GM20000 (cell line): ENCODE measurements around the gene SUPT3H.
A peak's percentile ranks its signal among the peaks of the same experiment; 100 is the strongest.

ENCODE experiments used
- DNase-seq: peaks from one replicate; pipeline ENCODE4 v3.0.0; 2012; ENCODE audit warnings: low spot score
- TF ChIP-seq, protein P1 (sequence below): IDR thresholded peaks from 2 replicates; pipeline ENCODE4 v1.5.1; 2012; ENCODE audit warnings: mild to moderate bottlenecking, control low read depth; ENCODE audit errors: extremely low read depth, missing control alignments

SUPT3H gene

DNA sequence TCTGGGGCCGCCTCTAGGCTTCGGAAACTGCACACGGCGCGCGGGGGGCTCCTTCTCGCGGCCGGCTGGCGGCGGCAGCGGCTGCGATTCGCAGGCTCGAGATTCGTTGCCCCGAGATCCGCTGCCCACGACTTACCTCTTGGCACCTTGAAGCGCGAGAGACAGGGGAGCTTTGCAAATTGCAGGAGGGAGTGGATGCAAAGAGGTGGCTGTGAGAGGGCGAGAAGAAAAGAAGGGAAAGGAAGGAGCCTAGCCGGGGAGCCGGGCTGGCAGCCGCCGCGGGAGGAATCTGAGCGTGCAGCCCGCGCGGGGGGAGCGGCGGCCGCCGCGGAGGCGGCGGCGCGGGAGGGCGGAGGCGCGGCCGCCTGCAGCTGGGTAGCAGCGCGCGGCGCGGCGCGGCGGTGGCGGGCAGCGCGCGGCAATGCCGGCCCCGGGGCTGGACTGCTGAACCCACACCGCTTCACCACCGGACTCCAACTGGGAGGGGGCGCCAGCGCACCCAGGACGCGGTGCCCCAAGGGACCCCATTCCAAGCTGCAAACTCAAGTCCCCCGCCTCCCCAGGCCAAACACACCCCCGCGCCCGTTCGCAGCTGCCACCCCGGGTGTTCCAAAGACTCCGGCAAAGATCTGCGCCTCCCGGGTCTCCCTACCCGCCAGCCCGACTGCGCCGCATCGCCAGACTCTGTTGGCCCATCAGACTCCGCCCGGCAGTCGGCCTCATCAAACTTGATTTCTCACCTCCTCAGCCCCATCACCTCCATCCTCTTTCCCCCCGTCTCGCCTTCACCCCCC is 44.2 kb upstream of the SUPT3H start:
- TF ChIP-seq, protein P1, sequence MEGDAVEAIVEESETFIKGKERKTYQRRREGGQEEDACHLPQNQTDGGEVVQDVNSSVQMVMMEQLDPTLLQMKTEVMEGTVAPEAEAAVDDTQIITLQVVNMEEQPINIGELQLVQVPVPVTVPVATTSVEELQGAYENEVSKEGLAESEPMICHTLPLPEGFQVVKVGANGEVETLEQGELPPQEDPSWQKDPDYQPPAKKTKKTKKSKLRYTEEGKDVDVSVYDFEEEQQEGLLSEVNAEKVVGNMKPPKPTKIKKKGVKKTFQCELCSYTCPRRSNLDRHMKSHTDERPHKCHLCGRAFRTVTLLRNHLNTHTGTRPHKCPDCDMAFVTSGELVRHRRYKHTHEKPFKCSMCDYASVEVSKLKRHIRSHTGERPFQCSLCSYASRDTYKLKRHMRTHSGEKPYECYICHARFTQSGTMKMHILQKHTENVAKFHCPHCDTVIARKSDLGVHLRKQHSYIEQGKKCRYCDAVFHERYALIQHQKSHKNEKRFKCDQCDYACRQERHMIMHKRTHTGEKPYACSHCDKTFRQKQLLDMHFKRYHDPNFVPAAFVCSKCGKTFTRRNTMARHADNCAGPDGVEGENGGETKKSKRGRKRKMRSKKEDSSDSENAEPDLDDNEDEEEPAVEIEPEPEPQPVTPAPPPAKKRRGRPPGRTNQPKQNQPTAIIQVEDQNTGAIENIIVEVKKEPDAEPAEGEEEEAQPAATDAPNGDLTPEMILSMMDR = no peak
- DNase-seq = peak; percentile 62

DNA sequence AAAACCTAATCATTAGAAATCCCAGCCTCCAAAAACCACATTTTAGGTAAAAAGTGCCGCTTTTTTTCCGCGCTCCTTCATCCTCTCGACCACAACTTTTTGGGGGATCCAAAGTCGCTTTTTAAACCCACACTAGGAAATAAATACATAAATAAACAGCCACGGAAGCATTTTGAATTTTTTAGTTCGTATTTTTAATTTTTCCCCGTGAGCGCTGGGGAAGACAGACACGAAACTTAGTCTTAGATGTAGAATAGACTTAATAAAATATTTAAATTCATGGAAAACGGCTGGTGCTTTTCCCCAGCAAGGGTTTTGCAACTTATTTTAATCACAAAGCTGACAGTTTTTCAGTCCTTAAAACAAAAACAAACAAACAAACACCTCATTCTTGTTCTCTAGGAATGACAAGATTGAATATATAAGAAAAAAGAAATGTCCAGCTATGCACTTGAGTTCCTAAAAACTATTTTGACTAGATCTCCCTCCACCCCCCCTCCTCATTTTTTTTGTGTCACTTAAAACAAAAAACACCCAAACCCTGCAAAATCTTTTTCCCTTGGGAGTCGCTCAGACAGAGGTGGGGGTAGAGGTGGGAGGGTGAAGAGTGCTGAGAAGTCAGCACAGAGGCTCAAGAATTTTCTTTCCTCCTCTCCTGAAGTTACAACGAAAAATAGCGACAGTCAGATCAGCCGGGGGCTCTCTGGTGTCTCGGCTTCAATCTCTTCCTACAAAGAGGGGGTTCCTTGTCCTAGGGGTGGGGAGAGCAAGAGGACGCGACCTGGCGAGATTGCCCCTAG is 43.4 kb upstream of the SUPT3H start:
- TF ChIP-seq, protein P1 = no peak
- DNase-seq = peak; percentile 43

- no peak for DNase-seq
- TF ChIP-seq, protein P1 = no peak
Measured at GRCh38 chr6:45420083-45420908, 42.6 kb upstream of the SUPT3H start.

- DNase-seq = peak; percentile 39
- TF ChIP-seq, protein P1 = no peak
Measured at GRCh38 chr6:45419571-45420082, 41.9 kb upstream of the SUPT3H start.

GRCh38 chr6:45417436-45417835 is 39.7 kb upstream of the SUPT3H start:
- TF ChIP-seq, protein P1 = no peak
- no peak for DNase-seq

- no peak for DNase-seq
- TF ChIP-seq, protein P1 = no peak
Measured at GRCh38 chr6:45416700-45417099, 39.0 kb upstream of the SUPT3H start.
